ENCODE measurements around the gene ESRRG. TPM values are rescaled to one million over a fixed set of nuclear protein-coding genes. Genes with fewer than 3 reads are reported as not detected.

The ESRRG gene
- total RNA-seq, 1 experiment from 2014 or later = 0.15 TPM

GRCh38 chr1:216640100-216640499, 83.1 kb downstream of the ESRRG start:
- no peak overlapping the region for H2AFZ ChIP-seq (ENCODE audit: low read length)
- H3K9ac ChIP-seq (ENCODE audit: low read length) = no peak overlapping the region
- no peak overlapping the region for H3K4me3 ChIP-seq (ENCODE audit: low read length)
- H3K27me3 ChIP-seq (ENCODE audit: low read length) = no peaks in the 10 kb centered on the region
- H4K20me1 ChIP-seq (ENCODE audit: insufficient read depth, low read depth, low read length) = no peaks in the 10 kb centered on the region
- DNase-seq = no peak
- no peak overlapping the region for H3K27ac ChIP-seq (ENCODE audit: low read length)
- H3K4me2 ChIP-seq (ENCODE audit: low read depth, low read length, poor library complexity, severe bottlenecking) = no peak overlapping the region
- no peaks in the 10 kb centered on the region for H3K9me3 ChIP-seq (ENCODE audit: low read length)
- no peaks in the 10 kb centered on the region; the same call in 1 of the 2 replicates for H3K9me2 ChIP-seq (replicated peaks; ENCODE audit: insufficient read depth, low read length)
- H3K4me1 ChIP-seq (ENCODE audit: low read length) = no peaks in the 10 kb centered on the region
- no peaks in the 10 kb centered on the region for H3K79me2 ChIP-seq (ENCODE audit: low read length)
- H3K36me3 ChIP-seq (ENCODE audit: insufficient read depth, low read length) = no peaks in the 10 kb centered on the region

GRCh38 chr1:216632980-216633379, 90.2 kb downstream of the ESRRG start:
- no peaks in the 10 kb centered on the region for H3K27me3 ChIP-seq (ENCODE audit: low read length)
- H3K4me1 ChIP-seq (ENCODE audit: low read length) = no peaks in the 10 kb centered on the region
- H4K20me1 ChIP-seq (ENCODE audit: insufficient read depth, low read depth, low read length) = no peaks in the 10 kb centered on the region
- no peak overlapping the region for H3K27ac ChIP-seq (ENCODE audit: low read length)
- no peaks in the 10 kb centered on the region for H3K9me2 ChIP-seq (replicated peaks; ENCODE audit: insufficient read depth, low read length)
- no peak overlapping the region for H2AFZ ChIP-seq (ENCODE audit: low read length)
- H3K9me3 ChIP-seq (ENCODE audit: low read length) = no peaks in the 10 kb centered on the region
- H3K9ac ChIP-seq (ENCODE audit: low read length) = no peak overlapping the region
- DNase-seq = no peak
- H3K4me3 ChIP-seq (ENCODE audit: low read length) = no peak overlapping the region
- no peaks in the 10 kb centered on the region for H3K79me2 ChIP-seq (ENCODE audit: low read length)
- H3K4me2 ChIP-seq (ENCODE audit: low read depth, low read length, poor library complexity, severe bottlenecking) = no peak overlapping the region
- H3K36me3 ChIP-seq (ENCODE audit: insufficient read depth, low read length) = no peaks in the 10 kb centered on the region

GRCh38 chr1:216630532-216630931, 92.7 kb downstream of the ESRRG start:
- Histone ChIP-seq H3K36me3 (ENCODE audit: insufficient read depth, low read length) (no peaks in the 10 kb centered on the region), H3K27me3 (ENCODE audit: low read length) (no peaks in the 10 kb centered on the region), H3K27ac (ENCODE audit: low read length) (no peak overlapping the region), H3K4me1 (ENCODE audit: low read length) (no peaks in the 10 kb centered on the region), H3K9me2 (replicated peaks; ENCODE audit: insufficient read depth, low read length) (no peaks in the 10 kb centered on the region), H3K79me2 (ENCODE audit: low read length) (no peaks in the 10 kb centered on the region), H3K9ac (ENCODE audit: low read length) (no peak overlapping the region), H3K4me2 (ENCODE audit: low read depth, low read length, poor library complexity, severe bottlenecking) (no peak overlapping the region), H3K4me3 (ENCODE audit: low read length) (no peak overlapping the region), H2AFZ (ENCODE audit: low read length) (no peak overlapping the region), H3K9me3 (ENCODE audit: low read length) (no peaks in the 10 kb centered on the region), H4K20me1 (ENCODE audit: insufficient read depth, low read depth, low read length) (no peaks in the 10 kb centered on the region)
- DNase-seq = no peak

GRCh38 chr1:216627252-216627651, 96.0 kb downstream of the ESRRG start:
- DNase-seq = no peak
- H3K4me3 ChIP-seq (ENCODE audit: low read length) = no peak overlapping the region
- no peaks in the 10 kb centered on the region for H3K36me3 ChIP-seq (ENCODE audit: insufficient read depth, low read length)
- no peaks in the 10 kb centered on the region for H3K9me2 ChIP-seq (replicated peaks; ENCODE audit: insufficient read depth, low read length)
- H2AFZ ChIP-seq (ENCODE audit: low read length) = no peak overlapping the region
- no peaks in the 10 kb centered on the region for H3K4me1 ChIP-seq (ENCODE audit: low read length)
- no peaks in the 10 kb centered on the region for H3K79me2 ChIP-seq (ENCODE audit: low read length)
- H3K9me3 ChIP-seq (ENCODE audit: low read length) = no peaks in the 10 kb centered on the region
- no peak overlapping the region for H3K27ac ChIP-seq (ENCODE audit: low read length)
- no peaks in the 10 kb centered on the region for H4K20me1 ChIP-seq (ENCODE audit: insufficient read depth, low read depth, low read length)
- no peak overlapping the region for H3K9ac ChIP-seq (ENCODE audit: low read length)
- H3K27me3 ChIP-seq (ENCODE audit: low read length) = no peaks in the 10 kb centered on the region
- no peak overlapping the region for H3K4me2 ChIP-seq (ENCODE audit: low read depth, low read length, poor library complexity, severe bottlenecking)

- H3K4me3 ChIP-seq (ENCODE audit: low read length) = no peak overlapping the region
- no peaks in the 10 kb centered on the region for H4K20me1 ChIP-seq (ENCODE audit: insufficient read depth, low read depth, low read length)
- H3K27ac ChIP-seq (ENCODE audit: low read length) = no peak overlapping the region
- H3K27me3 ChIP-seq (ENCODE audit: low read length) = no peaks in the 10 kb centered on the region
- H3K9me3 ChIP-seq (ENCODE audit: low read length) = no peaks in the 10 kb centered on the region
- no peaks in the 10 kb centered on the region for H3K79me2 ChIP-seq (ENCODE audit: low read length)
- H3K36me3 ChIP-seq (ENCODE audit: insufficient read depth, low read length) = no peaks in the 10 kb centered on the region
- no peak for DNase-seq
- no peak overlapping the region for H2AFZ ChIP-seq (ENCODE audit: low read length)
- H3K9me2 ChIP-seq (replicated peaks; ENCODE audit: insufficient read depth, low read length) = no peaks in the 10 kb centered on the region
- no peak overlapping the region for H3K4me2 ChIP-seq (ENCODE audit: low read depth, low read length, poor library complexity, severe bottlenecking)
- no peaks in the 10 kb centered on the region for H3K4me1 ChIP-seq (ENCODE audit: low read length)
- H3K9ac ChIP-seq (ENCODE audit: low read length) = no peak overlapping the region
Observed at GRCh38 chr1:216626394-216627067, 96.7 kb downstream of the ESRRG start.

- DNase-seq = no peak
- Histone ChIP-seq H3K27ac (ENCODE audit: low read length) (no peak overlapping the region), H3K9ac (ENCODE audit: low read length) (no peak overlapping the region), H3K36me3 (ENCODE audit: insufficient read depth, low read length) (no peaks in the 10 kb centered on the region), H3K4me1 (ENCODE audit: low read length) (no peaks in the 10 kb centered on the region), H3K79me2 (ENCODE audit: low read length) (no peaks in the 10 kb centered on the region), H4K20me1 (ENCODE audit: insufficient read depth, low read depth, low read length) (no peaks in the 10 kb centered on the region), H3K4me3 (ENCODE audit: low read length) (no peak overlapping the region), H2AFZ (ENCODE audit: low read length) (no peak overlapping the region), H3K9me3 (ENCODE audit: low read length) (no peaks in the 10 kb centered on the region), H3K27me3 (ENCODE audit: low read length) (no peaks in the 10 kb centered on the region), H3K4me2 (ENCODE audit: low read depth, low read length, poor library complexity, severe bottlenecking) (no peak overlapping the region), H3K9me2 (replicated peaks; ENCODE audit: insufficient read depth, low read length) (no peaks in the 10 kb centered on the region)
Observed at GRCh38 chr1:216621536-216621935, 101.7 kb downstream of the ESRRG start.

GRCh38 chr1:216617081-216617875, 106.0 kb downstream of the ESRRG start:
- no peaks in the 10 kb centered on the region for H3K27me3 ChIP-seq (ENCODE audit: low read length)
- H3K79me2 ChIP-seq (ENCODE audit: low read length) = no peaks in the 10 kb centered on the region
- H3K36me3 ChIP-seq (ENCODE audit: insufficient read depth, low read length) = no peaks in the 10 kb centered on the region
- H3K9me2 ChIP-seq (replicated peaks; ENCODE audit: insufficient read depth, low read length) = no peaks in the 10 kb centered on the region
- H3K9ac ChIP-seq (ENCODE audit: low read length) = no peak overlapping the region
- no peak overlapping the region for H3K27ac ChIP-seq (ENCODE audit: low read length)
- H3K4me2 ChIP-seq (ENCODE audit: low read depth, low read length, poor library complexity, severe bottlenecking) = no peak overlapping the region
- H3K4me3 ChIP-seq (ENCODE audit: low read length) = no peak overlapping the region
- H2AFZ ChIP-seq (ENCODE audit: low read length) = no peak overlapping the region
- DNase-seq = no peak
- no peaks in the 10 kb centered on the region for H3K9me3 ChIP-seq (ENCODE audit: low read length)
- H3K4me1 ChIP-seq (ENCODE audit: low read length) = no peaks in the 10 kb centered on the region
- H4K20me1 ChIP-seq (ENCODE audit: insufficient read depth, low read depth, low read length) = no peaks in the 10 kb centered on the region

GRCh38 chr1:216616425-216616824, 106.8 kb downstream of the ESRRG start:
- H3K9me2 ChIP-seq (replicated peaks; ENCODE audit: insufficient read depth, low read length) = no peaks in the 10 kb centered on the region
- DNase-seq = no peak
- H2AFZ ChIP-seq (ENCODE audit: low read length) = no peak overlapping the region
- no peaks in the 10 kb centered on the region for H4K20me1 ChIP-seq (ENCODE audit: insufficient read depth, low read depth, low read length)
- no peak overlapping the region for H3K27ac ChIP-seq (ENCODE audit: low read length)
- no peaks in the 10 kb centered on the region for H3K36me3 ChIP-seq (ENCODE audit: insufficient read depth, low read length)
- H3K9ac ChIP-seq (ENCODE audit: low read length) = no peak overlapping the region
- H3K4me3 ChIP-seq (ENCODE audit: low read length) = no peak overlapping the region
- H3K4me2 ChIP-seq (ENCODE audit: low read depth, low read length, poor library complexity, severe bottlenecking) = no peak overlapping the region
- no peaks in the 10 kb centered on the region for H3K4me1 ChIP-seq (ENCODE audit: low read length)
- 0 out of 2 replicates have a peak, but pooled peaks cover under 1% of the 10 kb centered on the region for H3K27me3 ChIP-seq (ENCODE audit: low read length)
- H3K9me3 ChIP-seq (ENCODE audit: low read length) = no peaks in the 10 kb centered on the region
- H3K79me2 ChIP-seq (ENCODE audit: low read length) = no peaks in the 10 kb centered on the region
